AG08395 (cell line): ENCODE results near the gene TBC1D22A.

Experiments
- DNase-seq: peaks from one replicate; pipeline ENCODE4 v3.0.0; 2012; ENCODE audit warnings: mixed read lengths, low spot score

Gene TBC1D22A

GRCh38 chr22:46795845-46796565 is 33.6 kb downstream of the TBC1D22A start:
- no peak for DNase-seq

GRCh38 chr22:46796566-46797195 is 34.2 kb downstream of the TBC1D22A start:
- DNase-seq, result no peak

GRCh38 chr22:46797355-46797754 is 34.9 kb downstream of the TBC1D22A start:
- DNase-seq, result no peak

GRCh38 chr22:46798041-46798365 is 35.6 kb downstream of the TBC1D22A start:
- DNase-seq, result no peak

- DNase-seq, result peak; percentile 85
These were observed 36.2 kb downstream of the TBC1D22A start for GRCh38 chr22:46798366-46799350.

GRCh38 chr22:46799626-46800025 is 37.2 kb downstream of the TBC1D22A start:
- no peak for DNase-seq

- no peak for DNase-seq
These were observed 37.8 kb downstream of the TBC1D22A start for GRCh38 chr22:46800102-46800857.

GRCh38 chr22:46801331-46801811 is 38.9 kb downstream of the TBC1D22A start:
- DNase-seq, result no peak

GRCh38 chr22:46801826-46802607 is 39.6 kb downstream of the TBC1D22A start:
- DNase-seq, result no peak

- no peak for DNase-seq
These were observed 40.2 kb downstream of the TBC1D22A start for GRCh38 chr22:46802608-46803027.

GRCh38 chr22:46803031-46803880 is 40.8 kb downstream of the TBC1D22A start:
- peak; percentile 24 for DNase-seq

- DNase-seq, result no peak
These were observed 41.5 kb downstream of the TBC1D22A start for GRCh38 chr22:46803936-46804335.

GRCh38 chr22:46806794-46807193 is 44.3 kb downstream of the TBC1D22A start:
- no peak for DNase-seq

- no peak for DNase-seq
These were observed 45.0 kb downstream of the TBC1D22A start for GRCh38 chr22:46807458-46807857.

- DNase-seq, result no peak
These were observed 46.9 kb downstream of the TBC1D22A start for GRCh38 chr22:46809153-46809885.

- DNase-seq, result no peak
These were observed 48.7 kb downstream of the TBC1D22A start for GRCh38 chr22:46810856-46811786.

- DNase-seq, result no peak
These were observed 49.7 kb downstream of the TBC1D22A start for GRCh38 chr22:46812034-46812605.

GRCh38 chr22:46812788-46813187 is 50.3 kb downstream of the TBC1D22A start:
- no peak for DNase-seq
